Brain microvascular endothelial cell (primary cell): ENCODE results near the gene PAX2.

Source experiments
- DNase-seq: peaks from one replicate; pipeline ENCODE4 v3.0.0-alpha.2; 2020
- H3K27ac ChIP-seq: fragments of 250-450 bp; sonication (Bioruptor Pico); 2 replicates; pipeline ENCODE4 v1.5.1; 2020; ENCODE audit warnings: mild to moderate bottlenecking, moderate library complexity
- H3K27me3 ChIP-seq: fragments of 250-450 bp; sonication (Bioruptor Pico); replicated peaks from 2 replicates; pipeline ENCODE4 v1.5.1; 2020; ENCODE audit warnings: mild to moderate bottlenecking
- H3K36me3 ChIP-seq: fragments of 250-450 bp; sonication (Bioruptor Pico); replicated peaks from 2 replicates; pipeline ENCODE4 v1.5.1; 2020; ENCODE audit warnings: mild to moderate bottlenecking
- H3K4me3 ChIP-seq: 2 replicates; pipeline ENCODE4 v1.5.1; 2011; ENCODE audit warnings: low read depth, mild to moderate bottlenecking, control low read depth, low read length, moderate library complexity
- CTCF ChIP-seq: IDR thresholded peaks from 2 replicates; pipeline ENCODE4 v1.5.1; 2011; ENCODE audit warnings: low read depth, mild to moderate bottlenecking, moderate library complexity, low read length, control low read depth, inconsistent platforms; ENCODE audit errors: missing control alignments
- in situ Hi-C: cut with HindIII; loops from 2 replicates; pipeline ENCODE4 v1.10.0; 2017; ENCODE audit warnings: low sequenced_read_pairs, low pct_ligation_motif_present

PAX2 gene

GRCh38 chr10:100878291-100878910, 133.0 kb downstream of the PAX2 start:
- Histone ChIP-seq H3K27ac (no peak overlapping the region), H3K36me3 (no peaks in the 10 kb centered on the region), H3K4me3 (no peak overlapping the region), H3K27me3 (no peaks in the 10 kb centered on the region)
- in situ Hi-C loops: loop anchor here (25.0 kb wide), 1 partner anchor 341 kb away; the partner anchor contains the start of genes HIF1AN and NDUFB8
- peak; percentile 71 for DNase-seq
- TF ChIP-seq CTCF: peak; percentile 87
